GM18867 (cell line): Measurements from ENCODE around the gene OPA1.
"Not testable (repeated sequence)": the region's sequence is repeated elsewhere in the genome, so short reads cannot be mapped to it uniquely, and the experiment has no call there.

ENCODE experiments used
- ATAC-seq: cut with Tn5 transposase; IDR thresholded peaks from one replicate; pipeline ENCODE4 v1.9.1; 2021; ENCODE audit warnings: mild to moderate bottlenecking, moderate library complexity; ENCODE audit not compliant: unreplicated experiment

Gene OPA1

GRCh38 chr3:193590088-193590856 lies 2.7 kb upstream of the OPA1 start:
- no peak for ATAC-seq

- peak; percentile 24 for ATAC-seq
Observed at GRCh38 chr3:193593668-193594030, 641 bp downstream of the OPA1 start.

GRCh38 chr3:193594946-193595689 lies 2.1 kb downstream of the OPA1 start:
- no peak for ATAC-seq

- ATAC-seq, result no peak
Observed at GRCh38 chr3:193595939-193596487, 3.0 kb downstream of the OPA1 start.

- no peak for ATAC-seq
Observed at GRCh38 chr3:193598202-193598601, 5.2 kb downstream of the OPA1 start.

- ATAC-seq, result no peak
Observed at GRCh38 chr3:193599393-193599792, 6.4 kb downstream of the OPA1 start.

GRCh38 chr3:193605876-193606275 lies 12.9 kb downstream of the OPA1 start:
- peak; percentile 79 for ATAC-seq

- not testable (repeated sequence) for ATAC-seq
Observed at GRCh38 chr3:193606892-193607291, 13.9 kb downstream of the OPA1 start.

GRCh38 chr3:193610516-193610915 lies 17.5 kb downstream of the OPA1 start:
- not testable (repeated sequence) for ATAC-seq

GRCh38 chr3:193614430-193614829 lies 21.4 kb downstream of the OPA1 start:
- ATAC-seq, result no peak

GRCh38 chr3:193617628-193618027 lies 24.6 kb downstream of the OPA1 start:
- ATAC-seq, result no peak

GRCh38 chr3:193620057-193620456 lies 27.0 kb downstream of the OPA1 start:
- ATAC-seq, result peak; percentile 45

GRCh38 chr3:193620650-193621049 lies 27.6 kb downstream of the OPA1 start:
- peak; percentile 79 for ATAC-seq

GRCh38 chr3:193621127-193621526 lies 28.1 kb downstream of the OPA1 start:
- ATAC-seq, result no peak

GRCh38 chr3:193630005-193630404 lies 37.0 kb downstream of the OPA1 start:
- no peak for ATAC-seq

GRCh38 chr3:193637831-193638230 lies 44.8 kb downstream of the OPA1 start:
- ATAC-seq, result no peak

- ATAC-seq, result no peak
Observed at GRCh38 chr3:193638833-193639232, 45.8 kb downstream of the OPA1 start.

GRCh38 chr3:193640165-193640715 lies 47.2 kb downstream of the OPA1 start:
- ATAC-seq, result no peak

GRCh38 chr3:193640728-193641439 lies 47.9 kb downstream of the OPA1 start:
- ATAC-seq, result no peak

- ATAC-seq, result no peak
Observed at GRCh38 chr3:193641440-193641775, 48.4 kb downstream of the OPA1 start.

GRCh38 chr3:193645806-193646205 lies 52.8 kb downstream of the OPA1 start:
- ATAC-seq, result no peak
